ENCODE measurements around the gene KAT5. TPM values are rescaled to one million over a fixed set of nuclear protein-coding genes. Genes with fewer than 3 reads are reported as not detected.

The KAT5 gene
- total RNA-seq, 1 donor from 2014 or later, result 34.8 TPM

- H3K36me3 ChIP-seq (ENCODE audit: control insufficient read depth, insufficient read depth, low read length), result no peaks in the 10 kb centered on the region
- FAIRE-seq (no peak), DNase-seq (ENCODE audit: low read depth) (no peak)
- no peak for TF ChIP-seq CTCF (IDR thresholded peaks at IDR 0.05; ENCODE audit: insufficient read depth, low read length, severe bottlenecking)
- peaks cover 5% of the 10 kb centered on the region for H3K27me3 ChIP-seq (ENCODE audit: control insufficient read depth, insufficient read depth, low read length)
- H3K4me3 ChIP-seq (ENCODE audit: low read depth, low read length), result no peak overlapping the region
These were observed 15.1 kb upstream of the KAT5 start for GRCh38 chr11:65696802-65697552.

- Histone ChIP-seq H3K4me3 (ENCODE audit: low read depth, low read length) (no peak overlapping the region), H3K36me3 (ENCODE audit: control insufficient read depth, insufficient read depth, low read length) (no peaks in the 10 kb centered on the region), H3K27me3 (ENCODE audit: control insufficient read depth, insufficient read depth, low read length) (peaks cover 5% of the 10 kb centered on the region)
- FAIRE-seq, result no peak
- TF ChIP-seq CTCF (IDR thresholded peaks at IDR 0.05; ENCODE audit: insufficient read depth, low read length, severe bottlenecking), result no peak
- no peak for DNase-seq (ENCODE audit: low read depth)
These were observed 13.8 kb upstream of the KAT5 start for GRCh38 chr11:65698205-65698604.

GRCh38 chr11:65699306-65699705 lies 12.7 kb upstream of the KAT5 start:
- Histone ChIP-seq H3K27me3 (ENCODE audit: control insufficient read depth, insufficient read depth, low read length) (no peaks in the 10 kb centered on the region), H3K4me3 (ENCODE audit: low read depth, low read length) (no peak overlapping the region), H3K36me3 (ENCODE audit: control insufficient read depth, insufficient read depth, low read length) (no peaks in the 10 kb centered on the region)
- no peak for TF ChIP-seq CTCF (IDR thresholded peaks at IDR 0.05; ENCODE audit: insufficient read depth, low read length, severe bottlenecking)
- no peak for DNase-seq (ENCODE audit: low read depth)
- FAIRE-seq, result no peak

- TF ChIP-seq CTCF (IDR thresholded peaks at IDR 0.05; ENCODE audit: insufficient read depth, low read length, severe bottlenecking), result no peak
- no peak for DNase-seq (ENCODE audit: low read depth)
- Histone ChIP-seq H3K4me3 (ENCODE audit: low read depth, low read length) (no peak overlapping the region), H3K36me3 (ENCODE audit: control insufficient read depth, insufficient read depth, low read length) (no peaks in the 10 kb centered on the region), H3K27me3 (ENCODE audit: control insufficient read depth, insufficient read depth, low read length) (no peaks in the 10 kb centered on the region)
- FAIRE-seq, result no peak
These were observed 11.7 kb upstream of the KAT5 start for GRCh38 chr11:65700399-65700798.

- FAIRE-seq, result no peak
- H3K36me3 ChIP-seq (ENCODE audit: control insufficient read depth, insufficient read depth, low read length), result no peaks in the 10 kb centered on the region
- no peak overlapping the region for H3K4me3 ChIP-seq (ENCODE audit: low read depth, low read length)
- no peak for DNase-seq (ENCODE audit: low read depth)
- H3K27me3 ChIP-seq (ENCODE audit: control insufficient read depth, insufficient read depth, low read length), result no peaks in the 10 kb centered on the region
- TF ChIP-seq CTCF (IDR thresholded peaks at IDR 0.05; ENCODE audit: insufficient read depth, low read length, severe bottlenecking), result no peak
These were observed 10.4 kb upstream of the KAT5 start for GRCh38 chr11:65701686-65702085.

- Histone ChIP-seq H3K4me3 (ENCODE audit: low read depth, low read length) (no peak overlapping the region), H3K27me3 (ENCODE audit: control insufficient read depth, insufficient read depth, low read length) (no peaks in the 10 kb centered on the region), H3K36me3 (ENCODE audit: control insufficient read depth, insufficient read depth, low read length) (no peaks in the 10 kb centered on the region)
- no peak for DNase-seq (ENCODE audit: low read depth)
- TF ChIP-seq CTCF (IDR thresholded peaks at IDR 0.05; ENCODE audit: insufficient read depth, low read length, severe bottlenecking), result no peak
- no peak for FAIRE-seq
These were observed 8.2 kb upstream of the KAT5 start for GRCh38 chr11:65703846-65704245.

Data from bronchial epithelial cell (primary cell).